Mesenchymal stem cell (in vitro differentiated cells and primary cell): ENCODE results near the gene EPC1.

Experiments used
- DNase-seq: peaks from one replicate; pipeline ENCODE4 v3.0.0-alpha.2; 2013
- H2AFZ ChIP-seq: one replicate; pipeline ENCODE4 v1.6.1; 2013; ENCODE audit warnings: low read depth, mild to moderate bottlenecking, control low read depth, inconsistent platforms, low read length, moderate library complexity
- H2AK5ac ChIP-seq: 2 replicates; pipeline ENCODE4 v1.6.1; 2013; ENCODE audit warnings: low read length, moderate library complexity, mild to moderate bottlenecking, inconsistent platforms; ENCODE audit not compliant: severe bottlenecking
- H2BK120ac ChIP-seq: one replicate; pipeline ENCODE4 v1.6.1; 2013; ENCODE audit warnings: low read depth, mild to moderate bottlenecking, inconsistent platforms, low read length, moderate library complexity
- H2BK12ac ChIP-seq, 2 experiments: one replicate each; pipeline ENCODE4 v1.6.1; 2013; ENCODE audit warnings: inconsistent platforms in 2 of 2, low read length in 2 of 2, mild to moderate bottlenecking in 2 of 2, moderate library complexity in 2 of 2, control low read depth in 1 of 2
- H2BK15ac ChIP-seq: one replicate; pipeline ENCODE4 v1.6.1; 2013; ENCODE audit warnings: mild to moderate bottlenecking, low read depth, inconsistent platforms; ENCODE audit not compliant: poor library complexity, severe bottlenecking
- H2BK5ac ChIP-seq: 2 replicates; pipeline ENCODE4 v1.6.1; 2013; ENCODE audit warnings: low read depth, mild to moderate bottlenecking, low read length, control low read depth, inconsistent platforms; ENCODE audit not compliant: poor library complexity, severe bottlenecking
- H3K14ac ChIP-seq, 2 experiments: one replicate each; pipeline ENCODE4 v1.6.1; 2013; ENCODE audit warnings: inconsistent platforms in 2 of 2, low read length in 2 of 2, control low read depth in 1 of 2, mild to moderate bottlenecking in 1 of 2, moderate library complexity in 1 of 2
- H3K18ac ChIP-seq, 2 experiments: one replicate each; pipeline ENCODE4 v1.6.1; 2013; ENCODE audit warnings: inconsistent platforms in 2 of 2, low read length in 2 of 2, control low read depth in 1 of 2, low read depth in 1 of 2, mild to moderate bottlenecking in 1 of 2
- H3K23ac ChIP-seq, 2 experiments: one replicate each; pipeline ENCODE4 v1.6.1; 2013; ENCODE audit warnings: inconsistent platforms in 2 of 2, low read length in 2 of 2, mild to moderate bottlenecking in 2 of 2, moderate library complexity in 2 of 2, control low read depth in 1 of 2
- H3K27ac ChIP-seq: 2 replicates; pipeline ENCODE4 v1.5.1; 2013; ENCODE audit warnings: mild to moderate bottlenecking, moderate library complexity, low read length, control low read depth, inconsistent platforms; ENCODE audit not compliant: poor library complexity, severe bottlenecking
- H3K27me3 ChIP-seq, 2 experiments: 2 replicates each; pipeline versions ENCODE4 v1.6.1 to v1.7.0; 2013; ENCODE audit warnings: low read length in 2 of 2, mild to moderate bottlenecking in 2 of 2, moderate library complexity in 2 of 2, control low read depth in 1 of 2, inconsistent platforms in 1 of 2; ENCODE audit not compliant: control insufficient read depth in 1 of 2, insufficient read depth in 1 of 2
- H3K36me3 ChIP-seq, 2 experiments: 2 replicates each; pipeline versions ENCODE4 v1.6.1 to v1.7.0; 2013; ENCODE audit warnings: low read length in 2 of 2, control low read depth in 1 of 2, inconsistent platforms in 1 of 2, low read depth in 1 of 2, mild to moderate bottlenecking in 1 of 2; ENCODE audit not compliant: insufficient read depth in 2 of 2, control insufficient read depth in 1 of 2
- H3K4ac ChIP-seq, 2 experiments: one replicate each; pipeline ENCODE4 v1.6.1; 2013; ENCODE audit warnings: inconsistent platforms in 2 of 2, low read length in 2 of 2, mild to moderate bottlenecking in 2 of 2, moderate library complexity in 2 of 2, control low read depth in 1 of 2, low read depth in 1 of 2
- H3K4me1 ChIP-seq: 2 replicates; pipeline ENCODE4 v1.6.1; 2013; ENCODE audit warnings: low read depth, low read length, control low read depth; ENCODE audit not compliant: control insufficient read depth, insufficient read depth
- H3K4me2 ChIP-seq: 2 replicates; pipeline ENCODE4 v1.6.1; 2013; ENCODE audit warnings: low read length, mild to moderate bottlenecking, inconsistent platforms; ENCODE audit not compliant: poor library complexity, severe bottlenecking
- H3K4me3 ChIP-seq, 2 experiments: 2 replicates each; pipeline versions ENCODE4 v1.5.1 to v1.7.0; 2013; ENCODE audit warnings: low read length in 2 of 2, mild to moderate bottlenecking in 2 of 2, control low read depth in 1 of 2, low read depth in 1 of 2; ENCODE audit not compliant: insufficient read depth in 1 of 2
- H3K79me1 ChIP-seq: replicated peaks from 2 replicates; pipeline ENCODE4 v1.6.1; 2013; ENCODE audit warnings: mild to moderate bottlenecking, control low read depth, low read length, inconsistent platforms; ENCODE audit not compliant: poor library complexity, severe bottlenecking
- H3K9ac ChIP-seq: 2 replicates; pipeline ENCODE4 v1.7.0; 2013; ENCODE audit warnings: mild to moderate bottlenecking, low read length, moderate library complexity
- H3K9me3 ChIP-seq: 2 replicates; pipeline ENCODE4 v1.7.0; 2013; ENCODE audit warnings: mild to moderate bottlenecking, low read length; ENCODE audit not compliant: control insufficient read depth
- H4K8ac ChIP-seq: one replicate; pipeline ENCODE4 v1.6.1; 2013; ENCODE audit warnings: inconsistent platforms, mild to moderate bottlenecking, low read length, moderate library complexity
- H4K91ac ChIP-seq: one replicate; pipeline ENCODE4 v1.6.1; 2013; ENCODE audit warnings: mild to moderate bottlenecking, low read length, inconsistent platforms
- WGBS: methylation state at CpG from one replicate; pipeline ENCODE4 v1.1.7; 2013; ENCODE audit warnings: mixed read lengths; 5-methylcytosine and 5-hydroxymethylcytosine counted together

Gene EPC1

GRCh38 chr10:32317795-32318357, 29.1 kb downstream of the EPC1 start:
- Histone ChIP-seq H3K14ac (no peak overlapping the region), H3K4ac (no peak overlapping the region), H3K18ac (no peak overlapping the region), H2BK12ac (no peak overlapping the region), H2AK5ac (no peak overlapping the region), H2BK5ac (no peak overlapping the region), H4K8ac (no peak overlapping the region), H2BK15ac (no peak overlapping the region), H3K23ac (no peak overlapping the region), H3K9me3 (no peaks in the 10 kb centered on the region), H3K4me3 (no peak overlapping the region), H3K9ac (no peak overlapping the region), H3K27ac (no peak overlapping the region), H3K36me3 (peaks cover 0 to 6% of the 10 kb centered on the region in 2 experiments), H3K27me3 (no peaks in the 10 kb centered on the region), H3K4me2 (no peak overlapping the region), H3K79me1 (no peaks in the 10 kb centered on the region), H2AFZ (no peak overlapping the region), H2BK120ac (no peak overlapping the region), H3K4me1 (no peaks in the 10 kb centered on the region), H4K91ac (no peak overlapping the region)
- no peak for DNase-seq
- WGBS = 65% methylated on average over 3 of the region's 6 CpGs

DNA sequence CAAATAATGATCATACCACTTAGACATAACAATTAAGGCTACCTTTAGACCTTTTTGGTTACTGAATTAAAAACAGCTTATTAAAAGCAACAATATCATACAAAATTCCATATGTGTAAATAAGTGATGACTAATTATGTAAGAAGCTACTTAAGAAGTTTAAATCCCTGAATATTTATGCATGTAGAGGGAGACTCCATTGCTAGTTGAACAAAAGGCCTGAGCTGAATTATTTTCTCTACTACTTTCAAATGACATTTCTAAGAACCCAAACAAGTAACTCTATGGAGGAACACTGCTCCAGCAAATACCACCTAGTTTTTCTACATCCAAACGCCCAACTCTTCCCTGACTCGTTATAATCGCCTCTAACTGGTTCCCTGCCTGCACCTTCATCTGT, 31.5 kb downstream of the EPC1 start:
- 82% methylated on average over 3 of the region's 3 CpGs for WGBS
- Histone ChIP-seq H2BK120ac (no peak overlapping the region), H3K18ac (no peak overlapping the region), H3K4me3 (no peak overlapping the region), H3K4ac (no peak overlapping the region), H2AK5ac (no peak overlapping the region), H2BK5ac (no peak overlapping the region), H2AFZ (no peak overlapping the region), H3K14ac (no peak overlapping the region), H3K4me2 (no peak overlapping the region), H2BK12ac (no peak overlapping the region), H4K91ac (no peak overlapping the region), H3K79me1 (no peaks in the 10 kb centered on the region), H3K9ac (no peak overlapping the region), H3K27ac (no peak overlapping the region), H3K23ac (no peak overlapping the region), H3K4me1 (no peaks in the 10 kb centered on the region), H3K36me3 (peaks cover 0 to 3% of the 10 kb centered on the region in 2 experiments), H2BK15ac (no peak overlapping the region), H3K27me3 (no peaks in the 10 kb centered on the region), H3K9me3 (no peaks in the 10 kb centered on the region), H4K8ac (no peak overlapping the region)
- DNase-seq = no peak

DNA sequence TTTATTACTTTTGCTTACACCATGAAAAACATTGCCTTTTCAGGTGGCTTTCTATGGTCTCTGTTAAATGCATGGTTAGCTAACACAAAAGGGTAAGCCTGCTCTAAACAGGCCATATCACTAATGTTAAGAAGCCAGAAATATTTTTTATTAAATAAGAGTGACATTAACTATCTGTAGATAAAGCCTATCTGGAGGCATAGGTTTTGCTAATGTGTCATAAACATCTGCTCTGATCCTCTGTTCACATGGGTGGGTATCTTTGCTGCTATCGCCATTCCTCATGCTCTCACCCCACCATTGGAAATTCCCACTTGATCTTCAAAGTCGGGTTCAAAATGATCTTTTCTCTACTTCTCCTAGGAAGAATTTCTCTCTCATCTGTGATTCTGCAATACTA, 32.4 kb downstream of the EPC1 start:
- no peak overlapping the region for H2BK5ac ChIP-seq
- DNase-seq = no peak
- no peak overlapping the region for H3K4ac ChIP-seq
- no peak overlapping the region for H3K9ac ChIP-seq
- H3K14ac ChIP-seq = no peak overlapping the region
- no peak overlapping the region for H2BK15ac ChIP-seq
- H2BK120ac ChIP-seq = no peak overlapping the region
- H3K27ac ChIP-seq = no peak overlapping the region
- H3K18ac ChIP-seq = no peak overlapping the region
- no peaks in the 10 kb centered on the region for H3K27me3 ChIP-seq
- H3K79me1 ChIP-seq = no peaks in the 10 kb centered on the region
- H3K4me1 ChIP-seq = no peaks in the 10 kb centered on the region
- no peaks in the 10 kb centered on the region for H3K9me3 ChIP-seq
- H3K23ac ChIP-seq = no peak overlapping the region
- H2AFZ ChIP-seq = no peak overlapping the region
- H3K4me3 ChIP-seq = no peak overlapping the region
- H4K91ac ChIP-seq = no peak overlapping the region
- H2BK12ac ChIP-seq = no peak overlapping the region
- H3K4me2 ChIP-seq = no peak overlapping the region
- peaks cover 0 to 11% of the 10 kb centered on the region in 2 experiments for H3K36me3 ChIP-seq
- WGBS = 93% methylated on average over 1 of the region's 2 CpGs
- H2AK5ac ChIP-seq = no peak overlapping the region
- no peak overlapping the region for H4K8ac ChIP-seq

DNA sequence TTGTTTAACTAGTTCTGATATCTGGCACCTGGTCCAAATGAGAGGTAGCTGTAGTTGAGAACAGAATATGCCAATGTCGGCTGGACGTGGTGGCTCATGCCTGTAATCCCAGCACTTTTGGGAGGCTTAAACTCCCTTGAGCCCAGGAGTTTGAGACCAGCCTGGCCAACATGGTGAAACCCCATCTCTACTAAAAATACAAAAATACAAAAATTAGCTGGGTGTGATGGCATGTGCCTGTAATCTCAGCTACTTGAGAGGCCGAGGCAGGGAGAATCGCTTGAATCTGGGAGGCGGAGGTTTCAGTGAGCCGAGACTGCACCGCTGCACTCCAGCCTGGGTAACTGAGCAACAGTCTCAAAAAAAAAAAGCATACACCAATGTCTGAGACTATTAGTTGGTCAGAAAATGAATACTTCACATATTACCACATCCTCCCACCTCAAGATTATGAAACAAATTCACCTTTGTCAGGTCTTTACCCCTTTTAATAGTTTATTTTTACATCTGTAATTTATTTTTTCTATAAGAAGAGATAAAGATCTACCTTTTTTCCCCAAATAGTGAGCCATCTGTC, 38.8 kb downstream of the EPC1 start:
- Histone ChIP-seq H2BK12ac (no peak overlapping the region), H2AFZ (no peak overlapping the region), H2BK5ac (no peak overlapping the region), H2AK5ac (no peak overlapping the region), H3K4me2 (no peak overlapping the region), H3K18ac (no peak overlapping the region), H3K27ac (no peak overlapping the region), H4K8ac (no peak overlapping the region), H3K79me1 (no peaks in the 10 kb centered on the region), H3K9ac (no peak overlapping the region), H3K4ac (no peak overlapping the region), H2BK120ac (no peak overlapping the region), H3K9me3 (no peaks in the 10 kb centered on the region), H3K4me1 (no peaks in the 10 kb centered on the region), H3K27me3 (no peaks in the 10 kb centered on the region), H3K4me3 (no peak overlapping the region), H4K91ac (no peak overlapping the region), H2BK15ac (no peak overlapping the region), H3K23ac (no peak overlapping the region), H3K14ac (no peak overlapping the region), H3K36me3 (peaks cover under 1 to 43% of the 10 kb centered on the region in 2 experiments)
- no peak for DNase-seq
- WGBS = 100% methylated on average over 5 of the region's 7 CpGs
